8988T (cell line): ENCODE results near the gene MYH11.

Experiments used
- DNase-seq: peaks from one replicate; pipeline ENCODE4 v3.0.0; 2011

The MYH11 gene

GRCh38 chr16:15654591-15654990 lies 202.2 kb downstream of the MYH11 start:
- no peak for DNase-seq

GRCh38 chr16:15653227-15653626 lies 203.6 kb downstream of the MYH11 start:
- DNase-seq = no peak
